ENCODE measurements around the gene EFS.

The EFS gene

DNA sequence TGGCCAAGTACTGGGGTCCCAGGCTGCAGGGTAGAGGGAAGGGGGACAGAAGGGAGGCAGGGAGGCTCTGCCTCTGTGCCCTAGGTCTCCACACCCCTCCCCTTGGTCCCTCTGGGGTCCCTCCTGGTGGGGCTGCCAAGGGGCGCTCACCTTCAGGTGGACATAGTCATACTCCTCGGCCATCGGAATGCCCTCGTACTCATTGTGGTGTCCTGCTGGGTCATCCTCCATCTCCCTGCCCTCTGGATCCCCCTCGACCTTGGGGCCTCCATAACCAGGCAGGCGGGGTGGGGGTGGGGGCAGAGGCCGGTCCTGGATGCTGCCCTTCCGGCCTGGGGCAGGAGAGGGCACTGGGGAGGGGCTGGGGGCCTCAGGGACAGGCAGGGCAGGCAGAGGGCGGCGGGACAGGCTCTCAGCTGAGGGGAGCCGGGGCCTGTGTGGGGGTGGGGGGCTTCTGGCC lies 5.8 kb downstream of the EFS start:
- no peak for DNase-seq (ENCODE audit: low read depth in 1 of 2, low spot score in 1 of 2)

DNA sequence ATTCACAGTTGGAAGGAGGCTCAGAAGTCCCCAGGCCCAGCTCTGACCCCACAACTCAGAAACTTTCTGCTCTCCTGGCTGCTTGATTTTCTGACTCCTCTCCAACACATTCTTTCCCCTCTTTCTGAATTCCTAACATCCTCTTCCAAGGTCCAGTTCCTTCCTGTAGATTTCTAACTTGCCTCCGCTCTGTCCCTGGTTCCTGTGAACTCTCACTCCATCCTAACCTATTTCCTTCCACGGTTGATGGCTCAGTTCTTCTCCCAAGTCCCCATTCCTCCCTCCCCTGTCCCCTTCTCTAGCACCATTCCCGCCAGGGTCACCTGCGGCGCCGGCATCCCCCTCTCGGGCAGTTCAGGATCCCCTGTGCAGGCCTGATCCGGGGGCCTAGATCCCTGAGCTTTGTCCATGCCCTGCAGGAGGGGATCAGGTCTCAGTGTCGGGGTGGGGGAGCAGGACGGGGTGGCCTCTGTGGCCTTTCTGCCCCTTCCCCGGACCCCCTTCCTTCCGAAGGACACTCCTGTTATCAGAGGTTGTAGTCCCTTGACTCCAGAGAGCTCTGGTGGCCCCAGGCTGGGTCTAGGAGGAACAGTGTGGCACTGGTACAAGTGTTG lies 6.3 kb downstream of the EFS start:
- DNase-seq (ENCODE audit: low read depth in 1 of 2, low spot score in 1 of 2): no peak

DNA sequence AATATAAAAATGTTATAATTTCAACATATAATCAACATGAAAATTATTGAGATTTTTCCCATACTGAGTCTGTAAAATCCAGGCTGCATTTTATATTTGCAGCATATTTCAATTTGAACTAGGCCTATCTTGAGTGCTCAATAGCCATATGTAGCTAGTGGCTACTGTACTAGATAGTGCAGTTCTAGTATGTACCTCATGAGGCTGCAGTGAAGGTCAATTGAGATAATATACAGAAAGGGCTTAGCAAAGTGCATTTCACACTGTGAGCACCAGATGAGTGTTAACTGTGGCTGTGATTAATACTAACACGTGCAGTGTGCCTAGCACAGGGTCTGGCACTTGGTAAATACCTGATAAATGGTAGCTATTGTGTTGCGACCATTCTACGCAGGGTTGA lies 6.9 kb downstream of the EFS start:
- DNase-seq (ENCODE audit: low read depth in 1 of 2, low spot score in 1 of 2): no peak

- DNase-seq (ENCODE audit: low read depth in 1 of 2, low spot score in 1 of 2): no peak
Observed at GRCh38 chr14:23357261-23357660, 7.7 kb downstream of the EFS start.

DNA sequence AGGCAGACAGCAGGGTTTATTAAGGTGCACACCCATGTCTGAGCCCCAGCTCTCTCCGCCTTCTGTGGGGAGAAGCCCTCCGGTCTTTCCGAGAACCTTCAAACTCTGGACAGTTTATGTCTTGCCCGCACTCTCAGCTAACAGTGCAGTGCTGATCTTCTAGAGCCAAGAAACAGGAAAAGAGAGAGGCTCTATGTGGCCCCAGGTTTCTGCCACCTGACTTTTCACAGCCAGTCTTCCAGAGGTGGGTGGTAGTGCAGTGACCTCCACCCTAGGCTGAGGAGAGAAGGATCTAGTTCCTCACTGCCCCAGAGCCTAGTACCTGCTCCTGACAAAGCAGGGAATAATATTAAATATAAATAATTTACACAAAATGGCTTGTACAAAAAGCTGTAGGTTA lies 8.3 kb downstream of the EFS start:
- DNase-seq (ENCODE audit: low read depth in 1 of 2, low spot score in 1 of 2): no peak

DNA sequence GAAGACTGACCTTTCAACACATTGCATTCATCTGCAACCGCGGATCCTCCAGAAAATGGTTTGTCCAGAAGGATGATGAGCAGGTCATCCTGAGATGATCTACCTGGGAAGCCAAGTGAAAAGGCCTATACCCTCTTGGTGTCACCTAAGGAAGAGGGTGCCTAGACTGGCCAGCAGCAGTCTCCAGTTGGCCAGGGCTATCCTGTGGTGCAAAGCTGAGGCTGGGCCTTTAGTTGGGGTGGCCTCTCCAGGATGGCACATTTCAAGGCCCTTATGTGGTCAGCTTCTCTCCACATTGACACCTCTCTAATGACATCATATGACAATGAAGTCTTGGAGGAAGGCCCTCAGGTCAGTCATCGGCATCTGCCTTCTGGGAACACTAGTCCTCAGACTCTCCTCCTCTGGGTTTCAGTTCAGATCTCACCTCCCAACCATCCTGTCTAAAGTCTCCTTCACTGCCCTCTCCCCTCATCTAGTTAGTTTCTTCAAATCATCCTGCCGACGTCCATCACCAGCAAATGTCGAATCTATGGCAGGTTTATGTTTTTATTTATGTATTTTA lies 9.0 kb downstream of the EFS start:
- DNase-seq (ENCODE audit: low read depth in 1 of 2, low spot score in 1 of 2): no peak

GRCh38 chr14:23354990-23355389 lies 10.0 kb downstream of the EFS start:
- no peak for DNase-seq (ENCODE audit: low read depth in 1 of 2, low spot score in 1 of 2)

- no peak for DNase-seq (ENCODE audit: low read depth in 1 of 2, low spot score in 1 of 2)
Observed at GRCh38 chr14:23353433-23353780, 11.6 kb downstream of the EFS start.

GRCh38 chr14:23352506-23353432 lies 12.2 kb downstream of the EFS start, which contains the start of gene SLC22A17:
SLC22A17 (minus strand) TSS chr14:23352887.
- peak; percentile 16 to 36 for DNase-seq (ENCODE audit: low read depth in 1 of 2, low spot score in 1 of 2)

DNA sequence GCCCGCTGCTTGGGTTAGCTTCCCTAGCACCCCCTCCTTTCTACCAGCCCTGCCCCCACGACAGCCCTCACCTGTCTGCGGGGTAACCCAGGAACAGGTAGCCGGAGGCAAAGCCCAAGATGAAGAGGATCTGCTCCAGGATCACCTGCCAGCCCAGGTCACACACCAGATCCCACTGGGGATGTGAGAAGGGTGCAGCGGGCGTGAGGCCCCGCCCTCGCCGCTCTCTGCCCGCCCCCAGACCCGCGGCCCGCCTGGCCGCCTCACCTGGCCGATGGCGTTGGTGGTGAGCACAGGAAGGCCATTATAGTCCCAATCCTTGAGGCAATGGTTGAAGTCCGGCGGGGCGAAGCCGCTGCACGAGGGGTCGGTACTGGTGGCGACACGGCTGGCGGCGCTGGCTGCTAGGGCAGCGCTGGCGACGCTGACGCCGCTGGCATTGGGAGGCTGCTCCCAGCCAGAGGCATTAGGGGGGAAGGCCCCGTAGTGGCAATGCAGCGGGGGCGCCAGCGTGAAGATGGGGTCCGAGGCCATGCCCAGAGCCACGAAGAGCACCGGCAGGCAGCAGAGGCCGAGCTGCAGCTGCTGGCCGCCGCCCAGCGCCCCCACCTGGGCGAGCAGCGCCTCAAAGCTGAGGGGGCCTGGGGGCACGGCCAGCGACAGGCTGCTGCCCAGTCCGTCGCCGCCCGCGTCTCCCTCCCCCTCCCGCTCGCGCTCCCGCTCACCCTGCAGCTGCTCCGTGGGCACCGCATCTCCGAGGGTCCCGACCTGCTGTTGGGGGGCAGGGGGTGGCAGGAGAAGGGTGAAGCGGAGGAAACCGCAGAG lies 13.1 kb downstream of the EFS start:
- no peak for DNase-seq (ENCODE audit: low read depth in 1 of 2, low spot score in 1 of 2)

DNA sequence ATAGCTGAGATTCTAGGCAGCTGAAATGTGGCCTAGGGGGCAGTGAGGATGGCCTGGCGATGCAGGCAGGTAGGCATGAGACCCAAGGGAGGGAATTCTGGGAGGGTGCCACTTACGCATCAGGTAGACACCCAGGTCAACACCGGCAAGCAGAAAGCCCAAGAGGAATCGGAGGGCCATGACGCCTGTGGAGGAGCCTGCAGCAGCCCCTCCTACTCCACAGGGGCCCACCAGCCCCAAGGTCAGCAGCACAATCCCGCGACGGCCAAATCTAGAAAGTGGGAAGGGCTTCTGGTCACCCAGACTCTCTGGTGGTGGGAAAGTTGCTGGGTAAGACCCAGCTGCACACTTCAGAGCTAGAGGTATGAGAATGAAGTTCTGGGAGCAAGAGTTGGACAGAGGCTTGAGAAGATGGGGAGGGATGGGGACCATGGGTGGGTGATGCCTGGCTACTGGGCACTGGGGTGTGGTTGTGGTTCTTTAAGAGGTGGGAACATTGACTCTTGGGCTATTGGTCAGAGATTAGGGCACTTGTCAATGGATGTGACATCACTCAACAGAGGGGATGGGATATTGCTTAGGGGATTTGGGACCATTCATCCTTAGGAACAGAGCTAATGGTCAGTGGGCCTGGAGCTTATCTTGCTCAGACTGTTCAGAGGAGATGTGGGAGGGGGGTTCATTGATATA lies 15.7 kb downstream of the EFS start:
- DNase-seq (ENCODE audit: low read depth in 1 of 2, low spot score in 1 of 2): no peak

- no peak for DNase-seq (ENCODE audit: low read depth in 1 of 2, low spot score in 1 of 2)
Observed at GRCh38 chr14:23348297-23348655, 16.7 kb downstream of the EFS start.

DNA sequence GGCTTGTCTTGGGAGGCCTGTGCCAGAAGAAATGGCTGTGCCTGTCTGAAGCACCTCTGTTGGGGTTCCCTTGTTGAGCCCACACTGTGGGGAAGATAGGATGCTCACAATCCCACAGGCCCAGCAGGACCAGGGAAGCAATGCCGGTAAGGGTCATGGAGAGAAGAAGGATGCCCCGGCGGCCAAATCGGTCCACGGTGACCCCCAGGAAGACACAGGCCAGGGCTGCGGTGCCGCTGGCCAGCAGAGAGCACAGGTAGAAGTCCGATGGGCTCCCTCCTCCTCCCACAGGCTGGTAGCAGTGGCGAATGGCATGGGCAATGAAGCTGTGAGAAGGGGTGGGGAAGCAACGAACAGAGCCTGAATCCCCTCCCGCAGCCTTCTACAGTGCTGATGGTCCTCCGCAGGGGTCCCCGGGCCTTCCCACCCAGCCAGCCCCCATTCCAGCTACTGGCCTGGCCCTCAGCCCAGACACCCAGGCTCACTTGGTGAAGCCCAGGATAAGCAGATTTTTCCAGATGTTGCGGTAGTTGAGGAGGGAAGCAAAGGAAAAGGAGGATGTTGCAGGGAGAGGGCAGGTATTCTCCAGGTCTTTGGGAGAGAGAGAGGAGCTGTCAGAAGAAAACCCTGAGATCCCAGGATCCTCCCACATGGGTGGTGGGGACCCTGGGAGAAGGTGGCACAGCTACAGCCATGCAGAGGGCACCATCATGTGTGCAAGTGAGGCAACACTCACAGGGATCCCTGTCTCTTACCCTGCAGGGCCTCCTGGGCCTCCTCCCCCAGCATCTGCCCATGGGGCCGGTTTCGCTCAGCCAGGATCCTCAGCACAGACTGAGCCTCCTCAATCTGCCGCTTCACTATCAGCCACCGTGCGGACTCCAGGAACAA lies 17.3 kb downstream of the EFS start:
- no peak for DNase-seq (ENCODE audit: low read depth in 1 of 2, low spot score in 1 of 2)

DNA sequence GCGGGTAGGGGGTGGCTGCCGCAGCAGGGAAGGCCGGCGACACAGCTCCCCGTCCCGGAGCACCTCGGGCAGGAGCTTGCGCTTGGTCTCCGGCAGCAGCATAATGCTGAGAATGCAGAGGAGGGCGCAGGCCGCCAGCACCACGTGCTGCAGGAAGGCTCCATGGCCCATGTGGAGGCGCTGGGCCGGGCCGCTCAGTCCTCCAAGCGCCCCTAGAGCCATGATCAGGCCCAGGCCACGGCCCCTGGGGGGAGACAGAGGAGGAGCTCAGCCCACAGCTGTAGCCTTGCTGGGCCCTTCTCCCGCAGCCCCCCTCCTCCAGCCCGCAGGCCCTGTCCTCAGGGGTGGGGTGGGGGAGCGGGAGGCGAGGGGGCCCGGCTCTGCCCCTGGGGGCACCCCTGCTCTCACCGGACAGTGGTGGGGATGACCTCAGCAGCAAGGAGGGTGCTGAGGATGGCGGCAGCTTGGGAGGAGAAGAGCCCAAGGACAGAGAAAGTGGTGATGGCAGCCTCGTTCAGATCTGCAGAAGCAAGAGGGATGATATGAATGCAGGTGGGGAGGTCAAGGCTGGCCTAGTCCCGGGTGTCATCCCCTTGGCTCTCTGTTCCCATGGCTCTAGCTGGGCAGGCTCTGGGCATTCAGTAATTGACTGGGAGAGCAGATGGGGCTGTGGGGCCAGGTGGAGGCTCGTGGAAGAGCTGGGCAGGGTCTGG lies 18.1 kb downstream of the EFS start:
- no peak for DNase-seq (ENCODE audit: low read depth in 1 of 2, low spot score in 1 of 2)

DNA sequence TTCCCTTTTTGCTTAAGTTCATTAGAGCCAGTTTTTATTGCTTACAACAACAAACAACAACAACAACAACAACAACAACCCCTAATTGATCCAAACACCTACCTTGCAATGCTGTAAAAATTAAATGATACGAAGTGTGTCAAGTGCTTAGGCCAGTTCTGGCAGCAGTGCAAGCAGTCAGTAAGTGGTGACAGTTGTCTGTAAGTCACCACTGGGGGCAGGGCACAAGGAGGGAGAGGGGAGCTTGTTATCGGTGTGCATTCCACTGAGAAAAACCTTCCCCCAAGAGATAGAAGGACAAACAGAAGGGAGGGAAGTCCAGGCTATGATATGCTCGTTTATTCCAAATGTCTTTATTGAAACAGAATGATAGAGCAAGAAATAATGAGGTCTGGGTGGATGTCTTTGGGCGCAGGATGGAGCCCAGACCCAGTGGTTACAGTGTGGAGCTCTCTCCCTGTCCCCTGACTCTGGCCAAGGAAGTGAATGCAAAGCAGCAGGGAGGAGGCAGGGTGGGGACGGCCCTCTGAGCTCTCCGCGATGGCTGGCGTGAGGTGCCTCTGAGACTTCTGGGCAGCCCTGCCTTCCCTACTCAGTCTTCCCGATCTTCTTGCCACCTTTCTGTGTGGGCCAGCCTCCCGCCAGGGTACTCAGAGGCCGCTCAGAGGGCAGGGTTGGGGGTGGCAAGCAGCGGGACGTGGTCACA lies 18.8 kb downstream of the EFS start:
- DNase-seq (ENCODE audit: low read depth in 1 of 2, low spot score in 1 of 2): no peak

DNA sequence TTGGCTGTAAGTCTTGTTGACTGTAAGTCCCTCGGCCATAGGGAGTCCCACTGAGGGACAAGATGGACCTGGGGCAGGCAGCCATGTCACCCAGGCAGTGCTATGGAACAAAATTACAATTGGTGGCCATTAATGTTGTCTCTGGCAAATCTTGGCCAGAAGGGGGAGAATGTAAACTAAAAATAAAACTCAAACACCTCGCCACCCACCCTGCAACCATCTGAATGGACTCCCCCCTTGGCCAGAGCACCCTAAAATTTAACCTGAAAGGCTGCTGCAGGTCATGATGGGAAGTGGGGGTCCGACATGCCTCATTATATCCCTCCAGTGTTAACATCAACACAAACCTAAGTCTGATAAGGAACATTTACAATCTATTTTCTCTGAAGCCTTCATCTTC lies 20.5 kb downstream of the EFS start:
- no peak for DNase-seq (ENCODE audit: low read depth in 1 of 2, low spot score in 1 of 2)

GRCh38 chr14:23339506-23340268 lies 25.3 kb downstream of the EFS start:
- DNase-seq (ENCODE audit: low read depth in 1 of 2, low spot score in 1 of 2): no peak

- DNase-seq (ENCODE audit: low read depth in 1 of 2, low spot score in 1 of 2): no peak
Observed at GRCh38 chr14:23335623-23336022, 29.3 kb downstream of the EFS start.

All from activated CD4-positive, alpha-beta T cell treated with anti-CD3 and anti-CD28 coated beads, Interleukin-2, amount 50 U/mL, for 24 hours (primary cell).